HG02763 (cell line): ENCODE measurements around the gene ARHGAP44.
A peak's percentile ranks its signal among the peaks of the same experiment; 100 is the strongest.

Experiments used
- ATAC-seq: cut with Tn5 transposase; IDR thresholded peaks from one replicate; pipeline ENCODE4 v1.9.1; 2021; ENCODE audit warnings: mild to moderate bottlenecking, moderate library complexity; ENCODE audit not compliant: unreplicated experiment

ARHGAP44 gene, protein sequence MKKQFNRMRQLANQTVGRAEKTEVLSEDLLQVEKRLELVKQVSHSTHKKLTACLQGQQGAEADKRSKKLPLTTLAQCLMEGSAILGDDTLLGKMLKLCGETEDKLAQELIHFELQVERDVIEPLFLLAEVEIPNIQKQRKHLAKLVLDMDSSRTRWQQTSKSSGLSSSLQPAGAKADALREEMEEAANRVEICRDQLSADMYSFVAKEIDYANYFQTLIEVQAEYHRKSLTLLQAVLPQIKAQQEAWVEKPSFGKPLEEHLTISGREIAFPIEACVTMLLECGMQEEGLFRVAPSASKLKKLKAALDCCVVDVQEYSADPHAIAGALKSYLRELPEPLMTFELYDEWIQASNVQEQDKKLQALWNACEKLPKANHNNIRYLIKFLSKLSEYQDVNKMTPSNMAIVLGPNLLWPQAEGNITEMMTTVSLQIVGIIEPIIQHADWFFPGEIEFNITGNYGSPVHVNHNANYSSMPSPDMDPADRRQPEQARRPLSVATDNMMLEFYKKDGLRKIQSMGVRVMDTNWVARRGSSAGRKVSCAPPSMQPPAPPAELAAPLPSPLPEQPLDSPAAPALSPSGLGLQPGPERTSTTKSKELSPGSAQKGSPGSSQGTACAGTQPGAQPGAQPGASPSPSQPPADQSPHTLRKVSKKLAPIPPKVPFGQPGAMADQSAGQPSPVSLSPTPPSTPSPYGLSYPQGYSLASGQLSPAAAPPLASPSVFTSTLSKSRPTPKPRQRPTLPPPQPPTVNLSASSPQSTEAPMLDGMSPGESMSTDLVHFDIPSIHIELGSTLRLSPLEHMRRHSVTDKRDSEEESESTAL

DNA sequence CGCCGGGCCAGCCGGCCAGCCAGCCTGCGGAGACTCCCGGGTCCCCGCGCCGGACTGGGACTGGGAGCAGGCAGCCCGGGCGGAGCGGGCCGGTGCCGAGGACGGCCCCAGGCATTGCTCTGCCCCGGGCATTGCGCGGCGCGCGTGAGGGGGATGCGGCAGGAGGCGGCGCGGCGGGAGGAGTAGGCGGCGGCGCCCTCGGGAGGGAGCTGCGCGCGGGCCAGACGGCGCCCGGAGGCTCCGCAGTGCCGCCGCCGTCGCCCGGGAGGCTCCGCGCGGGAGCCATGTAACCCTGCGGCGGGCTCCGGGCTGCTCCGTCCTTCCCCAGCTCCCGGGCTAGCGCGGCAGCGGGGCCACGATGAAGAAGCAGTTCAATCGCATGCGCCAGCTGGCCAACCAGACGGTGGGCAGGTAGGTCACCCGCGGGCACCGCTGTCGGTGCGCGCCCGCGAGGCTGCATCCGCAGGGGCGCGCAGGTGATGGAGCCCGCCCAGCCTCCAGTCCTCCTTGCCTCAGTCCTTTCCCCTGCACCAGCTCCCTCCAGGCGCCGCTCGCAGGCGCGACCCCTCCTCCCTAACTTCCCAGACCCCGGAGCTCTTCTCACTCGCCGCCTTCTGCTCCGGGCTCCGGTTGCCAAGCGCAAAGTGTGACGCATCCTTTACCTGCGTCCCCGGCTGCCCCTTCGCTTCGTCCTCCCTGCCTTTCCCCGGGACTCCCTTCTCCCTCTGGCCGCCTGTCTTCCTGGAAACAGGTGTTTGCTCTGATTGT lies at the start of gene ARHGAP44:
TSS of gene ARHGAP44 (plus strand) at position 18 of the 768 bp plus-strand sequence. CDS start at position 359, 341 bp downstream.
- peak; percentile 90 for ATAC-seq

DNA sequence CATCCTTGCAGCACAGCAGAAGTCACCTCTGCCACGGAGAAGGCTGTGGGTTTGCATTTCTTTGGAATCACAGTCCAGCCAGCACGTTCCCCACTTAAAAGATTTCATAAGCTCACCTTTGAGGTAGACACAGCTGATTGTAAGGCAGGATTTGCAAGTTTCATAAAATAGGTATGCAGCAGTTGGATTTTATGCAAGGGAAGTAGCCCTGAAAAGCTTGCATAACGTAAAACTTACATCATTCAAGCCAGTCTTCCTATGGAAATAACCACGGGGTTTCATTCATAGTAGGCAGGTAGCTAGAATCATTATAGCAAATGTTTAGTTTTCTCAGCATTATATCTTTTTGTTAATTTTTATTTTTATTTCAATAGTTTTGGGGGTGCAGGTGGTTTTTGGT lies 49.8 kb upstream of the ARHGAP44 start:
- ATAC-seq, result no peak

DNA sequence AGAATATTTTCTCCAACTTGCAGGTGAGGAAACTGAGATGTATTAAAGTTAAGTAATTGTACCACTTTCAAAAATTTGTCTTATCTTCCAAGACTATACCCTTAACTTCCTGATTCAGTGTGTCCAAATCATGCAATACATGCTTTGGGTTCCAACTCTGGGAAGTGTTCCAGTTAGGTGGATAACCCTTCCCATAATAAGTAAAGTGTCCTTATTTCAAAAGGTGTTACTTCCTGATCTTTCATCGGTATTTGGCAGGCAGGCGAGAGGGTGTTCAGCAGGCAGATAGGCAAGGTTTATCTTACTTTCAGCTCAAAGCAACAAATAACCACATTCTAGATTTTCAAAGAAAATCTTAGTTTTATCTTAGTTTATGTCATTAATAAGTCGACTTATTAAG lies 46.3 kb upstream of the ARHGAP44 start:
- ATAC-seq, result no peak

DNA sequence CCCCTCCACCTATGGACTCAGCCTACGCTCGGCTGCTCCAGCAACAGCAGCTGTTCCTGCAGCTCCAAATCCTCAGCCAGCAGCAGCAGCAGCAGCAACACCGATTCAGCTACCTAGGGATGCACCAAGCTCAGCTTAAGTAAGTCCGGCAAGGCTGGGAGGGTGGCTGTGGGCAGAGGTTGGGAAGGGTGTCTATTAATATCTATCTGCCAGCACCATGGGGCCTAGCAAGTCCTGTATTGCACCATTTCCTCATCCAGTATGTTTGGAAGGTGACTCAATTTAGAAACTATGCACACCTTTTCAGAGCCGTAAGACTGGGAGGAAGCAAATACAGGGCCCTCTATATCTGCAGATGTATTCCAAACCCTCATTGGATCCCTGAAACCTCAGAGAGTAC lies 45.0 kb upstream of the ARHGAP44 start:
- no peak for ATAC-seq

DNA sequence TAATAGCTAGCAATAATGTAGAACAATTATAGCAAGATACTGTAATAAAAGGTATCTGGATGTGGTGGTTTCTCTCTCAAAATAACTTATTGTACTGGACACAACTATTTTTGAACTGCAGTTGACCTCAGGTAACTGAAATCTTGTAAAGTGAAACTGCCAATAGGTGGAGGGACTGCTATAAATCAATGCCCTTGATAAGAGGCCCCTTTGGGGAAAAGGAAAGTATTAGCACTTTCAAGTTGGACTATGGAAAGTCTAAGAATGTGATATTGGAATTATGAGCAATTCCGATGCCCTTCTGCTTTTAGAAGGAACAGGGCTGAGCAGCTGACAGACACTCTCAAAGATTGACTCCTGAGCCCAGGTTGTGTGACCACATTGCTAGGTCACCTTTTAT lies 44.5 kb upstream of the ARHGAP44 start:
- ATAC-seq, result no peak

DNA sequence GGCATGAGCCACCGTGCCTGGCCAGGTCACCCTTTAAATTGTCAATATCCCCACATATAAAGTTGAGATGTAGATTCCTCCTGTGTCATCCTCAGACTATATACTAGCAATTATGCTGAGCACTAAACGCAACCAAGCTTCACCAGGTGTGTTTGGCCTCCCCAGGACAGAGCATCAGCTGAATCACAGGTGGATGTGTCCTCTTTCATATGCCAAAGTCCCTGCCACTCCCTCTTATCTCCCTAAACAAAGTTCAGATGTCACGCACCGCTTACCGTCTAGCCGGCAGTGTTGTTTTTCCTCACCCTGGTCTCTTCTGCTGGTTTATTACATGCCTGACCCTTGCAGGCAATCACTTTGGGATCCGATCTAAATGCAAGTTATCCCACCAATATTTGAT lies 43.8 kb upstream of the ARHGAP44 start:
- no peak for ATAC-seq

DNA sequence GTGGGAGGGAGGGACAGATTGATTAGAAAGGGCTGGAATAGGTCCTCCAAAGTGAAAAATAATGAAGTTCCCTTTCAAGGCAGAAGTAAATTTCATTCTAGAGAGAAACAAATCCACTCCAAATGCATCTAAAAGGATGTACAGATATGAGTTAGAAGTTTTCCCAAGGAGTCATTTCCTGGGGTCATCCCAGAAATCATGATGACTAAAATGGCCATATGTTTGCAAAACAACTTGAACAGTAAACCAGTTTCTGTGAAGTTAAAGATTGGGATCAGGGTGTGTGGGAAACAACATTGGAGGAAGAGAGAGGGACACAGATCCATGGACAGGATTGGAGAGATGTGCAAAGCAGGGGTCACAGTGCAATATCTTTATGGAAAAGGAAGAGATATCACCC lies 32.5 kb upstream of the ARHGAP44 start:
- no peak for ATAC-seq

DNA sequence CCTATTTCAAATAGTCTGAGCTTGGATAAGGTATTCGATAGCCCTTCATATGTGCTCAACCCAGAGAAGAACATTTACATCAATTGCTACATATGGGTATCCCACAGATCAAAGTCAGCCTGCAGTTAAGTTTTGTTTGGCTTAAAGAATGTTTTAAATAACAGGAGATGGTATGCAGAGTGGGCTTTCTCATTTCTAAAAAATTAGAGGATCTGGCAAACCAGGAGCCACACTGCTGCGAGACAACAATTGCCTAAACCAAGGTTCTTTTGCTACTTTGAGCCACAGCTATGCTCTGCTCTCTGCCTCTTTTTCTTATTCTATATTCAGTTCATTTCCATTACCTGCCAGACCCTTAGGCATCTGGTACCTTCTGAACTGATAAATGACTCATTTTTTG lies 30.2 kb upstream of the ARHGAP44 start:
- no peak for ATAC-seq

DNA sequence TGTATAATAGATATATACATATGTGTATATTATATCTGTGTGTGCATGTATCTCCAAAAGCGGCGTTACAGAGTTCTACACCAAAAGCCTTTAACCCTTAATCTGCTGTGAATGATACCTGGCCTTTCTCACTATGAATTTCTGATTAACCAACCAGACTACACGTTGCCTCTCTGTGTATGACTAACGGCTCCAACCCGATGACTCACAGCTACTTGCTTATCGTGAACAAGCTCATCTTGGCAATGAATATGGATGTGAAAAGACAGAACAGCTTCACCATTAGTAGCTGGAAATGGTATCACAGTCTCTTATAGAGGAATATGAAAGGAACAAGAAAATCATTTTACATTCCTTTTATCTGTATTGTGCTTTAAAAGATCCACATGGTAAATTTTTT lies 23.8 kb upstream of the ARHGAP44 start:
- ATAC-seq, result no peak

DNA sequence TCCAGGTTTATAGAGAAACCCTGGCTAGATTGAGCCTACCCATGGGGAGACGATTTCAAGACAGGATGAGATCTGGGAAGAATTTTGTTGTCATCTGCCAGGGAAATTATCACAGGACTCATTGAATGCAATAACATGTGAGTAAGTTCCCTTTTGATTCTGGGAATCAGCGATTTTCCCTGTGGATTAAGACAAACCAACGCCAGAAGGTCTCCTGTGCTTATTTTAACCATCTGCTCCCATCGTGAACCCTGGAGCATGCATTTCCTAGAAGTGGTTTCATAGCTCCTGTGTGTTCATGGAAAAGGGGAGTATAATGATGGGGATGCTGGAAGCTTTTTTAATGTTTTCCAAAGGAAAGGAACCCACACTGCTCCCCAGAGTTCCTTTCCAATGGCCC lies 21.0 kb upstream of the ARHGAP44 start:
- no peak for ATAC-seq

DNA sequence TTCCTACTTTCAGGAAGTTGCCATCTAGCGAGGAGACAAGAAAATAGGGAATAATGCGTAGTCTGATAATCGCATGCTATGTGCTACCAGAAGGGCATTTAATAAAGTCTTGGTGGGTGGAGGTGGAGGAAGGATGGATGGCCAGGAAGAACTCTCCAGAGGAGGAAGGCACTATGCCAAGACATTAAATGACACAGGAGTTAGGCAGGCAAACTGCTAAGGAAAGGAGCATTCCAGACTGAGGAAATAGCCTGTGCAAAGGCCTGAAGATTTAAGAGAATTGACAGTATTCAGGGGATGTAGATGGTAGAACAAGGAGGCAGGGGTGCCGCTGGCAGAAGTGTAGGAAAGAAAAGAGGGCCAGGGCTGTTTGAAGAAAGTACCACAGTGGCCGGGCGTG lies 19.3 kb upstream of the ARHGAP44 start:
- no peak for ATAC-seq

DNA sequence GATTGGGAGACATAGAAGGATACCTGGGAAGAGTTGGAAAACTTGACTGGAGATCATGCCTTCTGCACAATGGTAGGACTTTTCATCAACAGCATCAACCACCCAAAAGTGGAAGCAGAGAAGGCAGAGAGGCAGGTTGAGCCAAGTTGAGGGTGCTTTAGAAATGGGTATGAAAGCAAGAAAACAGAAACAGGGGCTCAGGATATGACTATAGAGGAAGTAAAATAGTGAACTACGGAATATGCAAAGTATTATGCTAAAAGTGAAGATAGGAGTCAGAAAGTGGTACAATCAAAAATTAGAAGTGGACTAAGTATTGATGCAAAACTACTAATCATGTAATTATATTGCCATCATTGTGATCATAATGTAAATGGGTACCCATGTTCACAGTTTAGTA lies 16.1 kb upstream of the ARHGAP44 start:
- no peak for ATAC-seq

DNA sequence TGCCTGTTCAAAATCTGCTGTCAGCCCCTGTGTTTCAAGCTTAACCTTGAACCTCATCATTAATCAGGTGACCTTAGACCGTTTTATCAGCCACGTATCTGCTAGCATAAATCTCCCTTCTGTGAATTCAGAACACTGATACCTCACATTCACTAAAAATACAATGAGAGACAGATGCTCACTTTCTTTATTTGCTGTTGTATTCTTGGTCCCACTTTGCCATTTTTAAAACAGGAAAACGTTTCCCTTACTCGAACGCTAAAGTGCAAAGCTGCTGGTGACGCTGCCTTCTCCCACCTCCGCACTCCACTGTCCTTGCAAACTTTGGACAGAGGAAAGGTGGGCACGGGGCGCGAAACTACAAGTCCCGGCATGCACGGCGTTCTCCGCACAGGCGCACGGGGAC lies 220 bp upstream of the ARHGAP44 start:
- ATAC-seq, result no peak

DNA sequence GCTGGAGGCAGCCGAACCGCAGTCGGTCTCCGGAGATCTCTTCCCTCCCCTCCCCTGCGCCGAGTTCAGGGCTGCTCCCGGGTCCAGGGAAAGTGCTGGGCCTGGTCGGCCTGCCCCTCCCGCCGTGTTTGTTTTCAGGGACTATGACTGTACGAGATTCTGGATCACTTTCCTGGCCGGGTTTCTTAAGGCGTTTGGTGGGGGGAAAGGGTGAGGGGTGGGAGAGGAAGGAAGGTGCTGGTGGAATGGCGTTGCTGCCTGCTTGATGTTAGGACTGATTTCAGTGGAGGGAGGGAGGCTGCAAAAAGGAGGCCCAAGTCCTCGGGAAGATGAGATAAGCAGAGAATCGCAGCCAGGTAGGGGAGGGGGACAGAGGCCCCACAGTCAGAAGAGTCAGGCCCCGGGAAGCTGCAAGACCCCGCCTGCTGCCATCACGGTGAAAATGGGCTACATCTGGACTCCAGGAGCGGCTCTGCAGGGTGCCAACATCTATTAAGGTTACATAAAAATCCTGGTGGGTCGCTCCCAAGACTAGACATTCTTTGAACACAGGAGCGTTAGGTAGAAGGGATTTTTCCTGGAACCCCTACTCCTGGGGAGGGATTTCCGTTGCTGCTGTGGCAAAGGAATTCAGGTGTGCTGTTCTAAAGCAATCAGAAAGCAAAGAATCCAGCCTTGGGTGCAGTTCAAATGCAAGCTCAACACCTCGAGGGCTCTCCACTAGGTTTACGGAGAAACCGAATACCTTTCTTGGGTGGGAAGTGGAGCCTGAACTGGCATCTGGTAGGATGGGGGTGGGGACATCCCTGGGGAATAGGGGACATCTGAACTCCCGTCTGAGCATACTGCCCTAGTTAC lies 1.2 kb downstream of the ARHGAP44 start:
- ATAC-seq, result no peak

DNA sequence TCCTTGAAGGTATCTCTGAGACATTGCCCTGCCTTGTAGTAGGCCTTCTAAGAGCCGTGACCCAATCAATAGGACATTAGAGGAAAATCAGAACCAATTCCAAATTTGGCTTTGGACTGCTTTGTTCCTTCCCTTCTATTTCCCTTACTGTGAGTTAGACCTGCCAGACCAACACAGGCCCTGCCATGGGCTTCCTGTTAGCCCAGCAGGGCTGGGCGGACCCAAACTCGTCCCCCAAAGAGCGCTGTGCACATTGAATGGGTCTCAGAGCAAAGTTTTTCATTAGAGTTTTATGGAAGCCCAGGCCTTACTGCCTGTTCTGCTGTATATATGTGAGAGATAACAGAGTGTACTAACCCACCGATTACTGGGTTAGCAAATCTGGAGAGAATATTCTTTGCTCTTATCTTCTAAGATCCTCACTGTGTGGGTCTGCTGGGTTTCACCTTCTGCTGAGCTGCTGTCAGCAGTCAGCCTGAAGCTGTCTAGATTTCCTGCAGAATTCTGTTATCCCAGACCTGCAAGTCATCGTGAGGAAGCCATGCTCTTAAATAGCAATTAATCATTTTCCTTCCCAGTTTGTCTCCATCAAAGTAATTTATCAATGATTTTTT lies 5.7 kb downstream of the ARHGAP44 start:
- ATAC-seq, result no peak

DNA sequence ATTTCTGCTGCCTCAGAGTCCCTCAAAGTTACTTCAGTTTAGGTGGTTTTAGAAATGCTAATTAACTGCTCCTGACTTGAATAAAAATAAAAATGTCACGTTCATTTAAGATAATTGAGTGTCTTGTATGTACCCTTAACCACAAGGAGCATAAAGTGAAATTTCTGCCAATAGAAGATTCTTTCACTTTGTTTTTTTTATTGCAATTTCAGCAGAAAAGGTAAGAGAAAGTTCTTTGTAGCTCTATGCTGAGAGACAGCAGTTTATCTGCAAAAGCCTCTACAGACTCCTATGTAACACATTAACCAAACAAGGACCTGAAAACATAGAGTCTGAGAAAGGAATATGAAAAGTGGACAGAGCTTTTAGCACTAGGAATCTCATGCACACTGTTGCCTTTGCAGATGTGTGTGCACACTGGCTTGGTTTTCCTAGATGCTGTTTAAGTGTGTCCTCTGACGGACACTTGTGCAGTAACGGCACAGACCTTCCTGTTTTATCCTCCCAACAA lies 11.6 kb downstream of the ARHGAP44 start:
- ATAC-seq, result no peak

DNA sequence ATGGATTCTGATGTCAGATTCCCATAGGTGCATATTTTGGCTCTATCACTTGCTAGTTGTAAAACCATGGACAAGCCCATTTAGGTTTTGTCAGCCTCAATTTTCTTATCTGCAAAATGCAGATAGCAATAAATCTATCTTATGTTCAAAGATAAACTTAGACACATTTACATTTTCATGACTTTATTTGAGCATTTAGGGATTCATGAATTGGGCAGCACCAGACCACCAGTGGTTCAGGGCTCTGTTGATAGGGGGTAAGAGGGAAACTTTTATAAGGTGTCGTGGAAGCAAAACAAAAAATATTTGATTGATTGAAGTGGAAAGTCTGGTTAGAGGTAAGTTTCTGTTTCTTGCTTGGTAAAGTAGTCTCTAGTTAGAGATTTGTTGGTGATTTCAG lies 17.3 kb downstream of the ARHGAP44 start:
- no peak for ATAC-seq

DNA sequence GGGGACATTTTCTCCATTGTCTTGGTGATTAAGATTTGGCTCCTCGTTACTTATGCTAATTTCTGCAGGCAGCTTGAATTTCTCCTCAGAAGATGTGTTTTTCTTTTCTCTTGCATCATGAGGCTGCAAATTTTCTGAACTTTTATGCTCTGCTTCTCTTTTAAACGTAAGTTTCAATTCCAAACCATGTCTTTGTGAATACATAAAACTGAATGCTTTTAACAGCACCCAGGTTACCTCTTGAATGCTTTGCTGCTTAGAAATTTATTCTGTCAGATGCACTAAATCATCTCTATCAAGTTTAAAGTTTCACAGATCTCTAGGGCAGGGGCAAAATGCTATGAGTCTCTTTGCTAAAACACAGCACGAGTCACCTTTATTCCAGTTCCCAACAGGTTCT lies 19.4 kb downstream of the ARHGAP44 start:
- no peak for ATAC-seq

DNA sequence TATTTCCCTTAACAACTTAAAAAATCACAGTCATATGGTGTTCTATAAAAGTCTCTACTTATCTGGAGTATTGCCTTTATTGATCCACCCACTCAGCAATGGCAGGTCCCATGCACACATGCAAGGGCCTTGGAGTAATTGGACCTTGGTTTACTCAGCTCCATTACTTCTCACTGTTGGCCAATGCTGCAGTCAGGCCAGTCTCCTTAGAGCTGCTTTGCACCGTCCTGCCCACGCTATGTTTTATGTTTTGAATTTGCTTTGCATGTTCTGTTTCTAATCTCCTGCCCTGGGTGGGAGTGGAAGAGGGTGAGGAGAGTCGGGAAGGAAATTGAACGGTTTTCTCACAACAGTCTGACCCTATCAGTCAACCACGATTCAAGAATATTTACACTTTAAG lies 23.6 kb downstream of the ARHGAP44 start:
- ATAC-seq, result no peak

DNA sequence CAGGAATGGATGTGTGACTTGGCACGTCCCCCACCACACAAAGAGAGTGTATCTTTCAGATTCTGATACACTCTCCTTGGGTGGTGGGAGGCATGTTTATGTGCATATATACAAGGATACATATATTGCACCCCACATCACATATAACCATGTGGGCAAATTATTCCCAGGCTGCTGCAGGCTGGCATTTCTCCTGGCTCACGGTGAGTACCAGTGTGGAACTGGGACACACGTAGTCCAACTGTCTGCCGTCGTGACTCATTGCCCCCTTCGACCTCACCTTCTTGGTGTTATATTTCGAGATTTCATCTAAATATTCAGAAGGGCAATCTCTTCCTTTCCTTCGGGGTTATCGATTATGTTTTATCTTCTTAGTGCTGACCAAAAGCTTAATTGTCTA lies 24.4 kb downstream of the ARHGAP44 start:
- no peak for ATAC-seq
